ENCODE data around the gene DNAH10.

Gene DNAH10

GRCh38 chr12:123971449-123971769 lies 209.3 kb downstream of the DNAH10 start:
- TF ChIP-seq, protein P1, sequence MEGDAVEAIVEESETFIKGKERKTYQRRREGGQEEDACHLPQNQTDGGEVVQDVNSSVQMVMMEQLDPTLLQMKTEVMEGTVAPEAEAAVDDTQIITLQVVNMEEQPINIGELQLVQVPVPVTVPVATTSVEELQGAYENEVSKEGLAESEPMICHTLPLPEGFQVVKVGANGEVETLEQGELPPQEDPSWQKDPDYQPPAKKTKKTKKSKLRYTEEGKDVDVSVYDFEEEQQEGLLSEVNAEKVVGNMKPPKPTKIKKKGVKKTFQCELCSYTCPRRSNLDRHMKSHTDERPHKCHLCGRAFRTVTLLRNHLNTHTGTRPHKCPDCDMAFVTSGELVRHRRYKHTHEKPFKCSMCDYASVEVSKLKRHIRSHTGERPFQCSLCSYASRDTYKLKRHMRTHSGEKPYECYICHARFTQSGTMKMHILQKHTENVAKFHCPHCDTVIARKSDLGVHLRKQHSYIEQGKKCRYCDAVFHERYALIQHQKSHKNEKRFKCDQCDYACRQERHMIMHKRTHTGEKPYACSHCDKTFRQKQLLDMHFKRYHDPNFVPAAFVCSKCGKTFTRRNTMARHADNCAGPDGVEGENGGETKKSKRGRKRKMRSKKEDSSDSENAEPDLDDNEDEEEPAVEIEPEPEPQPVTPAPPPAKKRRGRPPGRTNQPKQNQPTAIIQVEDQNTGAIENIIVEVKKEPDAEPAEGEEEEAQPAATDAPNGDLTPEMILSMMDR (IDR thresholded peaks at IDR 0.05; ENCODE audit: low read depth, low read length, missing control alignments): no peak
- DNase-seq (ENCODE audit: low read depth): no peak
- in situ Hi-C loops (cut with HindIII; ENCODE audit: low sequenced_read_pairs): no loop called here
- peak overlapping the region; percentile 65 for H3K4me3 ChIP-seq (ENCODE audit: low read depth, low read length)

DNA sequence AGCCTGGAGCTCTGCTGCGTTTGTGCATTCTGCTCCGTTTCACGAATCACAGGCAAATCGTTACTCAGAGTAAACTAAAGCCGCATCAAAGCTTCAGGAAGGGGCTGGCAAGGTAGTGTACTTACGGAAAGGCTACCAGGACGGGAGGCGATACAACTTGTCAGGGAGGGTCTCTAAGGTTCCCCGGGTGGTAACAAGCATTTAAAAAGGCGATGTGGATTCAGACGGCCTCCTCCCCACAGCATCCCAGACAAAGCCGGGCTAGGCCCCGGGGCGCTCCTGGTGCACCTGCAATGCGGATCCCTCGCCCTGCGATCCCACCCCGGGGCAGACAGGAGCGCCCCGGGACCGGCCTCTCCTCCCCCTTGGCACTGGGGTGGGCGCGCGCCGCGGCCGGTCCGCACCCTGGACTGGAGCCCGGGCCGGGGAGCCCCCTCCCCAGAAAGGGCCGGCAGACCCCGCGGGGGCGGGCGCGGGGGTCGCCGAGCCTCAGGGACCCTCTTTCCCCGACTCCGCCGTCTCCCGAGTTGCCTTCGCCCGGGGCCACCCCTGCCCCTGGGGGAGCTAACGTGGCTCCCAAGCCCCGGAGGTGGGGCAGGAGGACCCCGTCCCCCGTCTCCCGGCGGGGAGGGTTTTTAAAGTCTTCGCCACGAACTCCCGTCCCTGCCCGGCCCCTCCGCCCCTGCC lies 209.8 kb downstream of the DNAH10 start:
- DNase-seq (ENCODE audit: low read depth): peak; percentile 31
- H3K4me3 ChIP-seq (ENCODE audit: low read depth, low read length): peak overlapping the region; percentile 65
- TF ChIP-seq, protein P1 (IDR thresholded peaks at IDR 0.05; ENCODE audit: low read depth, low read length, missing control alignments): no peak
- in situ Hi-C loops (cut with HindIII; ENCODE audit: low sequenced_read_pairs): no loop called here

DNA sequence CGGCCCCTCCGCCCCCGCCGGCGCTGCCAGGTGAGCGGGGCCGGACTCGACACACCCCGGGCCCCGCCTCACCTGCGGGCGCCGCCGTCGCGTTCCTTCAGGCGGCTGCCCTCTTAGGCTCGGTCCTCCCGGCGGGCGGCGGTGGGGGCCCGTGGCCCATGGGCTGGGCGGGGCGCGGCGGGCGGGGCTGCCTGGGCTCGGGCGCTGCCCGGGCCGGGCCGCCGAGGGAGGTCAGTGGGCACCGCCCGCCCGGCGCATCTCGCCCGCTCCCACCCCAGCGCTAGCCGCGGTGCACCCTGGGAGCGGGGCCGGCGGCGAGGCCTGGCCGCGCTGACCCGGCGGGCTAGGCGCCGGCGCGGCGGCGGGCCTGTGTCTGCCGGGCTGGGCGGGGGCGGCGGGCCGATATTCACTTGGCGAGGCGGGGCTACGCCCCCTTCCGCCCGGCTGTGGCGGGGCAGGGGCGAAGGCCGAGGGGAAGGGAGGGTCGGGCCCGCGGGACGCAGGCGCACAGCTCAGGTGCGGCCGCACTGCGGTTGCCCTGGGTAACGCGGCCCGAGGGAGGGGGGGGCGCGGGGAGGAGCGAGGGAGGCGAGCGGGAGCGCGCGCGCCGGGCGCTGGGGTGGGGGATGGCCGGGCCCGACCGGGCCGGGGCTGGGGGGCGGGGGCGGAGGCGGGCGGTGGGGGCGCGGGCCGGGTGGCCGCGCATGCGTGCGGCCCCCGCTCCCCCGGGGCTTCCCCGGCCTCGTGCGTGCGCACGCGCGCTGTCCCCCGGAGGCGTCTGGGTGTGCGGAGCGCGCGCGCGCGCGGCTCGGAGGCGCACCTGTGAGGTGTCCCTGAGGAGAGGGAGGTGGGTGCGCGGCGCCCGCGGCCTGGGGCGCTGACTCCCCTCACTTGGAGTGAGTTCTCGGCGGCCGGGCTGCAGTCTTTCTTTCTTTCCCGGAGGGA lies 210.6 kb downstream of the DNAH10 start, which contains the start of the genes CCDC92 and ZNF664:
Gene CCDC92, minus strand, starts transcription at position 375 of the 945 bp plus-strand sequence. CDS start 28,526 bp downstream, outside the sequence.
Gene ZNF664, plus strand, starts transcription at position 759 of the 945 bp plus-strand sequence. CDS start 38,930 bp downstream, outside the sequence.
- TF ChIP-seq, protein P1 (IDR thresholded peaks at IDR 0.05; ENCODE audit: low read depth, low read length, missing control alignments): no peak
- in situ Hi-C loops (cut with HindIII; ENCODE audit: low sequenced_read_pairs): no loop called here
- peak within 1 kb of the TSS; percentile 67 for H3K4me3 ChIP-seq (ENCODE audit: low read depth, low read length)
- peak; percentile 76 for DNase-seq (ENCODE audit: low read depth)

- in situ Hi-C loops (cut with HindIII; ENCODE audit: low sequenced_read_pairs): no loop called here
- peak overlapping the region; percentile 67 for H3K4me3 ChIP-seq (ENCODE audit: low read depth, low read length)
- DNase-seq (ENCODE audit: low read depth): no peak
- TF ChIP-seq, protein P1 (IDR thresholded peaks at IDR 0.05; ENCODE audit: low read depth, low read length, missing control alignments): no peak
Measured at GRCh38 chr12:123973552-123974341, 211.6 kb downstream of the DNAH10 start.

DNA sequence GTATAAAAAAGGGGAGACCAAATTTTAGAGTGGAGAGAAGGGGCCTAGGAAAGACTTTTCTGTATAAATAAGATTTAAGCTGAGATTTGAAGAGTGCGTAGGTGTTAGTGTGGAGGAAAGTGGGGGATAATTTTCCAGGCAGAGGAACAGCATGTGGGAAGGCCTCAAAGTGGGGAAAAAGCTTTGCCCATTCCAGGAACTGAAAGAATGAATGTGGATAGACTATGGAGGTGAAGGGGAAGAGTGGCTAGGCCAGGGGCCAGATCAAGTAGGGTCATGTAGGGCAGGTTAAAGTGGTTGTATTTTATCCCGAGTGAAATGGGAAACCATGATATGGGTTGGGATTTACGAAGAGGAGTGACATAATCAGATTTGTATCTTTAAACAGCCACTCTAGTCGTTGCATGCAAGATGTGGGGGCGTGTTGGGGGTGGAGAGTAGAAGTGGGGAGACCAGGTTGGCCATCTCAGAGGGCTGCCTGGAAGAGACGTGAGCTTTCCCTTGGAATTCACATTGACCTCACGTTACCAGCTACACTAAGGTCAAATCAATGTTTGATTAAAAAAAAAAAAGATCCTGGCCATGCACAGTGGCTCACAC lies 214.2 kb downstream of the DNAH10 start:
- in situ Hi-C loops (cut with HindIII; ENCODE audit: low sequenced_read_pairs): loop anchor here (25.0 kb wide), 1 partner anchor 314 kb away; the partner anchor contains the start of gene TCTN2
- TF ChIP-seq, protein P1 (IDR thresholded peaks at IDR 0.05; ENCODE audit: low read depth, low read length, missing control alignments): no peak
- H3K4me3 ChIP-seq (ENCODE audit: low read depth, low read length): no peak overlapping the region
- no peak for DNase-seq (ENCODE audit: low read depth)
